KBM-7 (cell line): ENCODE data around the gene PHLDA2.
A peak's percentile ranks its signal among the peaks of the same experiment; 100 is the strongest.

Experiments used
- DNase-seq: peaks from one replicate; pipeline ENCODE4 v3.0.0-alpha.2; 2015
- in situ Hi-C: fragments of 300-500 bp; cut with MboI; formaldehyde crosslinking; loops from 2 replicates; pipeline ENCODE4 v1.14.3; 2020; ENCODE audit warnings: low sequenced_read_pairs, low pct_unique_long_range_greater_than_20kb, mixed read lengths

The PHLDA2 gene

DNA sequence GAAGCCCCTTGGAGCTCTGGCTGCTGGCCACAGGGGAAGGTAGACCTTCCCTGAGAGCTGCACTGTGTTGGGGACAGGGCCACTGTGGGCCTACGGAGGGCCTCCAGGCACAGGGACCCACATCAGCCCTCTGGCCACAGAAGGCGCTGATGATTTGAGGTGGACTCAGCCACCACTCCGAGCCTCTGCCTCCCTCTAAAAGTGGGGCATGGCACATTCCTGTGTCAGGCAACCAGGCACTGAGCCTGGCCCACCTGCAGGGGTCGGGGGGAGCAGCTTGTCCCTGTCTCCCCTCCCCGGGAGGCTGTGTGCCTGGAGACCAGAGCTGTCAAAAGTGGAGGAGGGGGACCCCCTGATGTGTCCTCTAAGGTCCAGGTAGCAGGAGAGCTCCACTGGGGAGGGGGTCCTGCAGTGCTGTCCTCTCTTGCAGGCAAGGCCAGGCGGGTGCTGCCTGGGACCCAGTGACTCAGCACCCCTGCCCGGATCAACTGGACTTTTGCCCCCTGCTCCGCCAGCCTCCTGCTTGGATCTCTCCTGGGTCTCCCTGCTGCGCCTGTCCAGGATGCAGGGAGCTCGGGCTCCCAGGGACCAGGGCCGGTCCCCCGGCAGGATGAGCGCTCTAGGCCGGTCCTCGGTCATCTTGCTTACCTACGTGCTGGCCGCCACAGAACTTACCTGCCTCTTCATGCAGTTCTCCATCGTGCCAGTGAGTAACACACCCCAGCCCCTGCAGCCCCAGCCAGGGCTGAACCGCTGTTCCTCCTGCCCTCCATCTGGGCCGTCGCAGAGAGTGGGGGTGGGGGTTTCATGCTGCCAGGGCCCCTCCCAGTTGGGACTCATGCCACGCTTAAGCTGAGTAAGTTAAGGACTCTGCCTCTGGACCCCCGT lies 26.2 kb downstream of the PHLDA2 start:
- in situ Hi-C loops: no loop called here
- DNase-seq: no peak

DNA sequence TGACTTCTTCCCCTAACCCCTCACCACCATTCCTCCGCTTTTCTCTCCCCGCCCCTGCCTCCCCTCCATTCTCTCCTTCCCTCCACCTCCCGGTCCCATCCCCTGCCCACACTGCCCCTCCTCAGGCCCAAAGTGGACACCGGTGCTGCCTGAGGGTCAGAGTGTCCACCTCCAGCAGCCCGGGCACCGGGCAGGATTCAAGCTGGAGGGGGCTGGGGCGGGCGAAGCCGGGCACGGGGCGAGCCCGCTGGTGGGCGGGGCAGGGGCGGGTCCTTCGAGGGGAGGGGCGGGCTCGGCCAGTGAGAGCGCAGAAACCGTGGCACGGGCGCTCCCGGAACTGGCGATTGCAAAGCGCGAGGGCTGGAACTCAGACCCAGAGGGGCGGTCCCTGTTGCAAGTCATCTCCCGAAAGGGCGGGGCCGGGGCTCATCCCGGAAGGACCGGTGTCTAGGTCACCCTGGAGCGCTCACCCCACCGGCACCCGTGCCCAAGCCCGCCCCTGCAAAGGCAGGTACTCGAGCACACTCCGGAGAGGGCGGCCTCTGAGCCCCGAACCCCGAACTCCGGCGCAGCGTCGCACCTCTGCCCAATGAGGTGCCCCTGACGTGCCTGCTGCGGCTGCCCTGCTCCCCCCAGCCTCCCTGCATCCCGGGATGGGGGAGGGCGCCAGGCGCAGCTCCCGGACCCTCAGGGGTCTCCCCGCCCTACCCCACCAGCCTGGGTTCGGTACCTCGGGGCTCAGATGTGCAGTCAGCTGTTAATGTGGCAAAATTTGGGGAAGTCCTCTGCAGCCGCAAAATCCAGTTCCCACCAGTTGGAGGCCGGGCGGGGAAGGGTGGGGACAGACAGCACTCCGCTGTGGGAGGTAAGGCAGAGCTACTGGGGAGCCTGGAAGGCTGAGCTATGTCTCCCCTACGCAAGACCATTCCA lies 27.1 kb downstream of the PHLDA2 start:
- DNase-seq: peak; percentile 83
- in situ Hi-C loops: no loop called here

DNA sequence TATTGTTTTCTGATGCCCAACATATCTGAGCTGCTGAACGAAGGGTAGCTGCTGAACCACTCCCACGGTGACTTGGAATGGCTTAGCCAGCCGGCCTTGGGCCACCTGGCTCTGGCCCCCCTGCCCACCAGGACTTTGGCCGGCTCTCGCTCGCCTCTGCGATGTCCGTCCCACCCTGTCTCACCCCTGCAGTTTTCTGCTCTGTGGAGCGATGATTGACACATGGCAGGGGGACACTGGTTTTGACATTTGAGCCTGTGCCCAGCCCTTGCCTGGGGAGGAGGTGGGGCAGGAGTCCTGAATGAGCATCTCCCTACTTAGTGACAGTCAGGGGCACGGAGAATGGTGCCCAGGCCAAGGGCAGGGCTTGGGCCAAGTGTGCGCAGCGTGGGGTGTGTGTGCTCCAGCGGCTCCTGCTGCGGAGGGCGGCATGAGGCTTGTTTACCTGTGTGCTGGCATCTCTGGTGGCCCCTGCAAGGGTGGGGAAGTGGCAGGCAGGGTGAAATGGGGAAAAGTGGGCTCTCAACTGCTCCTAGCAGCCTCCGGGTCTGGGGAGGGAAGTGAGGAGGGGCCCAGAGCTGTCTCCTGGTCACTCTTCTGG lies 27.9 kb downstream of the PHLDA2 start:
- in situ Hi-C loops: no loop called here
- DNase-seq: no peak

DNA sequence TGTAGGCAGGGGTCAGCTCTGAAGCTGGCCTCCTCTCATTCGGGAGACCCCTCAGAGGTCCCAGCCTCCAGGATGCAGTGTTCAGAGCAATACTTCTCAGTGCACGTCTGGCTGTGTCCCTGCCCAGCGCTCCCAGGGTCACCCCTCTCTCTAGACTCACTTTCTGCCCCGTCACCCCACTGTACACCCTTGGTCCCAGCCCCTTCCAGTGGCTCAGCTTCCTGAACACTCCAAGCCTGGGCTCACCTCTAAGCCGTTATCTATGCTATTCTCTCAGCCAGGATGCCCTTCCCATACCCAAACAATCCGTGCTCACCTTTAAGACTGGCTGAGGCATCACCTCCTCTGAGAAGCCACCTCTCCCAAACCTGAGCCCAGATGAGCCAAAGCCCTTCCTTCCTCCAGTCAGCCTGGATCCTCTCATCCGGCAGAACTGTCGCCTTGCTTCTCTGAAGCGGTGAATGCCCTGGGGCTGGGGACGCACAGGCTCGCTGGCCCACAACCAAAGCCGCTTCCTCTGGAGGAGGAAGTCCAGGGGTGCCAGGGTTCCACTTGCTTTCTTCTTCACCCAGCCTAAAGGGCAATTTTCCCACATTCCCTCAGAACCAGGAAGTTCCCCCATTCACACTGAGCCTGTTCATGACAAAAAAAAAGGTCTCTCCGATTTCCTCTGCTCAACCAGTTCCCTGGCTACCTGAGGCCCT lies 30.0 kb downstream of the PHLDA2 start:
- peak; percentile 57 for DNase-seq
- in situ Hi-C loops: loop anchor here (10.0 kb wide), 2 partner anchors 364 to 464 kb away; no protein-coding TSS in a partner anchor

DNA sequence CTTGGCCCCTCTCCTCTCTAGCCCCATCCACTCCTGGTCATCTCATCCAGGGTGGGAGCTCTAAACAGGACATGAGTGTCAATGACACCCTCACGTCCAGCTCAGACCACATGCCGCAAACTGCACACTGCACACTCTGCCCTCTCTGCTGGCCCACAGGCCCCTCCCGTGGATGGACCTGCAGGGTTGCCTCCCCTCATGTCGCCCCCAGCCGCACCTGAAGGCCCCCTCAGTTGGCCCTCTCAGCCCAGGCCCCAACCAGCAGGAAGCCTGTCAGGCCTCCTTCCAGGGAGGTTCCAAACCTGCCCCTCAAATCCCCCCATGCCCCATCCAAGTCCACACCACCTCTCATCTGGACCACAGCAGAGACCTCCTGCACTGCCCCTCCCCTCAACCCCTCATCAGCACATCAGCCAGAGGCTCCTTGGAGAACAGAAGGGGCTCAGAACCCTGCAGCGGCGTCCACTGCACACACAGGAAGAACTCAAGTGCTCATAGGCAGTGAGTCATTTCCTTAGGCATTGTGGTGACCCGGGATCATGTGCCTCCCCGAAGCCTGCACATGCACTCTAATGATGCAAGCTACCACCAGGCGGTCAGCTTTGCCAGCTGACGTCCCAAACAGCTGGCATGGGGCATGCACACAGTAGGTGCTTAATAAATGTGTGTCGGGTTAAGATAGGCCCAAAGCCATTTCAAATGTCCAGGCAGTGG lies 30.7 kb downstream of the PHLDA2 start:
- in situ Hi-C loops: loop anchor here (10.0 kb wide), 2 partner anchors 364 to 464 kb away; no protein-coding TSS in a partner anchor
- DNase-seq: peak; percentile 75

DNA sequence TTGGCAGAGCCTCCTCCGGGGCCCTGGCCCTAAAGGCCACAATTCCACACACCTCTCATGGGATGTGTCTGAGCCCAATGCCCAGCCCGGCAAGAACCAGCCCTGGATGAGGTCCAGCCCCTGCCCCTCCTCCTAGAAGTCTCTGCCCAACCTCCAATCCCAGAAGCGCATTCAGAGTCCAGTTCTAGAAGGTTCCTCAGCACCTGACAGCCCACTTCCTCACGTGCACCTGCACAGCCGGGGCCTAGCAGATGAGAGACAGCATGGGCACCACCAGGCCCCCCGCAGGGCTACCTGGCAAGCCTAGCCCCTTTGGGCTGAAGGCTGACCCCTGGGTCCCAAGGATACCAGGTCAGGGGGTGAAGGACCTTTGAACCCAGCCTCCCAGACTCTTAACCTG lies 32.2 kb downstream of the PHLDA2 start:
- DNase-seq: no peak
- in situ Hi-C loops: loop anchor here (10.0 kb wide), 2 partner anchors 362 to 462 kb away; no protein-coding TSS in a partner anchor

DNA sequence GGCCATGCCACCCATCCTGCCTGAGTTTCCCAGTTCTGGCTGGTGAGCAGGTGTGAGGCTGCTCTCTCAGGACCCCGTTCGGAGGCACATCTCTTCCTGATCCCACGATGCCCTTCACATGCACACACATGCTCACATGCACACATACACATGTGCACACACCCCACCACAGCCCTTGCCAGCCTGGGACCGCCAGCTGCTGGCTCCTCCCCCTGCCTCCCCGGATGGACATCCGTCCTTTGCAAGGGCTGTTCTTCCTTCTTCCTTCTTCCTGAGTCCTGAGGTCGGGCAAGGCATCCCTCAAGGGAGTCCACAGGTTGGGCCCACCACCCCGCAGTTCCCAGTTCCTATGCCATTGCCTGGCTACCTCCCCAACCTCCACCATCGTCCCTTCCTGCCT lies 33.2 kb downstream of the PHLDA2 start:
- in situ Hi-C loops: loop anchor here (10.0 kb wide), 2 partner anchors 361 to 461 kb away; no protein-coding TSS in a partner anchor

DNA sequence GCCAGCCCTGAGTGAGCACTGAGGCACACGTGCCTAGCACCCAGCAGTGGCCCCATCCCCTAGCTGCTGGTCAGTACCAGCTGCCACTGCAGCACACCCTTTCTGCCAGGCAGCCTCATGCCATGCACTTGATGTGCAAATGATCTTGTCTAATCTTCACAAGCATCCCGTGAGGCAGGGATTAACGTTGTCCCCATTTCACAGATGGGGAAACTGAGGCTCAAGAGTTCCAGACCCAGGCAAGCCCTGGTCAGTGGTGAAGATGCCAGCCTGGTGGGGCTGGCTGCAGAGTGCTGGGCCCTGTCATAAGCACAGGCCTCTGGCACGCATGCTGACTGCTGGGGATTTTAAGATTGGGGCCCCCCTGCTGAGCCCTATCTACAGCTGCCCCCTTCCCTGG lies 35.3 kb downstream of the PHLDA2 start:
- in situ Hi-C loops: loop anchor here (10.0 kb wide), 2 partner anchors 359 to 459 kb away; no protein-coding TSS in a partner anchor
- DNase-seq: no peak

More for the DNA sequence above, 33.2 kb downstream of the PHLDA2 start:
- DNase-seq: no peak

DNA sequence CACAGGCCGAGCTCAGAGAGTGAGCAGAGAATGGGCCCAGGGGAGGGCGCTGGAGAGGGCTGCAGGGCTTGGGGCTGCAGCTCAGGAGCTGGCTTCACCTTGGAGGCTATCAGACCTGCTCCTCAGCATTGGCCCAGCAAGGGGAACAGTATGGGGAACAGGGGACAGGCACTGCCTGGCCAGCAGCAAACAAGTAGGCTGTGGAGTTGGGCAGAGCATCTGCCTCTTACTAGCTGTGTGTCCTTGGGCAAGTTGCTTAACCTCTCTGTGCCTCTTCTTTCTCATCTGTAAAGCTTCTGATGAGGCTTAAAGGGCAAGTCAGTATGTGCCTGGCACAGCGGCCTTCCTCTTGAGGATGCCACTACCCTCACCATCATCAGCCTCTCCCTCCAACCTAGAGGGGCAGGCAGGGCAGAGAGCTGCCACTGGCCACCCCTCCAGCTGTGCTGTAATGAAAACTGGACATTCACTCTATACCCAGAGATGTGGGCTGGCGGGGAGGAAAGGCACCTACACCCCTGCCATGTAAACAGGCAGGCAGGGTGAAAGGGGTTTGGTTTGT lies 36.2 kb downstream of the PHLDA2 start:
- in situ Hi-C loops: loop anchor here (10.0 kb wide), 2 partner anchors 358 to 458 kb away; no protein-coding TSS in a partner anchor
- no peak for DNase-seq

DNA sequence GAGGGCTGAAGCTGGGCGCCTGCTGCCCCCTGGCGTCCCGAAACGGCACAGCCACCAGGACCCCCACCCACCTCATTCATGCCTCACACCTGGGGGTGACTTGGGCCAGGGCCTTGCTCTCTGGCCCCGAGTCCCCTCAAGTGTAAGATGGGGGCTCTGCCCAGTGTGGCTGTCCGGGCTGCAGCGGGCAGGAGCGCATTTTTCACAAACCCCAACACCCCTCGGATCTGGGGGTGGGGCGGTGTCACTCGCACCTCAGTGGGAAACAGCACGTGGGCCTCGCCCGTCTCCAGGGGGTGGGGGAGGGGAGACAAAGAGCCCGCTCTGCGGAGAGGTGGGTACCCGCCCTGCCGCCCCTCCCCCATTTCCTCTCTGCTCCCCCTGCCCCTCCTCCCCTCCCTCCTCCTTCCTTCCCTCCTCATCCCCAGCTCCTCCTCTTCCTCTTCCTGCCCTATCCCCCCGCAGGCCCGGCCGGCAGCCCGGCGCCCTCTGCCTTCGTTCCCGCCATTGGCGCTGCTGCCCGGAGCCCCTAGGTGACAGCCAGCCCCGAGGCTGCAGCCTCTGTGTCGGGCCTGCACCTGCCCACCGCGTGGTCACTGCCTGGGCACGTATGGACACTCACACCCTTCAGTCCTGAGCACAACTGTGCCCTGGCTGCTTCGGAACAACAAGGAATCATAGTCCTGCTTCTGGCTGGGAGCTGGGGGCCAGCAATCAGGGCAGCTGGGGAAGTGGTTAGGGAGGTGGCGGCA lies 36.8 kb downstream of the PHLDA2 start:
- peak; percentile 87 for DNase-seq
- in situ Hi-C loops: loop anchor here (10.0 kb wide), 2 partner anchors 358 to 458 kb away; no protein-coding TSS in a partner anchor

DNA sequence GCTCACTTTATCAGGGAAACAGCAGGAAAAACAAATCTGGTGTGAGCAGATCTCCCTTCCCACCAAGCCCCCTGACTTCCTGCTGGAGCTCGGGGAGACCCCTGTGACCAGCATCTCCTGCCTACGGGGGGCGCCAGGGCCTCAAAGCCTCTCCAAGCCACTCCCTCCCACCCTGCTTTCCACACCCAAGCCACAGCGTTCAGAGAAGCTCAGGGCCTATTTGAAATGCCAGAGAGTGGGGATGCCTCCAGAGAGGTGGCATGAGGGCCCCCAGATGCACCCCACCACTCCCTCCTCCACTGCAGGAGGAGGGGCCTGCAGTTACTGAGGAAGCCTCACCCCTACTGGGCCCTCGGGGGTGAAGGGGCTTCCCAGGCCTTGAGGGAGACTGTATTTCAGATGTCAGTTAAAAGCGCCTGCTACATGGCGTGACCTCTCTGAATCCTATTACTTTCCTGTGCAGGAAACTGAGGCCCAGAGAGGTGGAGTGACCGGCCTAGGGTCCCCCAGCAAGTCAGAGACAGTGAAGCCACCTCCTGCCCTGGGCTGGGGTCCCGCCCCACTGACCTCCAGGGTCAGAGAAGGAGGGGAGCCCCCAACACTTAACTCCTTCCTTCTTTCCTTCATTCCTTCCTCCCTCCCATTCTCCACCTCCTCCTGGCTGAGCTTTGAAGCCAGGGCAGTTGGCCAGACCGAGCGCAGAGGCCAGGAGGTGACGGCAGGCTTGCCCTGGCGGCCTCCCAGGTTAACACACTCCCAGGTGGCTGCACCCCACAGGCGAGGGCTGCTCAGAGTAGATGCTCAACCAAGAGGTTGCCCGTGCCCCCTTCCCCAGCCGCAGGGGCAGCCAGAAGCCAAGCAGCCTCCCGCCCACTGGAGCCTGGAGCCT lies 37.6 kb downstream of the PHLDA2 start:
- DNase-seq: no peak
- in situ Hi-C loops: loop anchor here (10.0 kb wide), 2 partner anchors 357 to 457 kb away; no protein-coding TSS in a partner anchor

DNA sequence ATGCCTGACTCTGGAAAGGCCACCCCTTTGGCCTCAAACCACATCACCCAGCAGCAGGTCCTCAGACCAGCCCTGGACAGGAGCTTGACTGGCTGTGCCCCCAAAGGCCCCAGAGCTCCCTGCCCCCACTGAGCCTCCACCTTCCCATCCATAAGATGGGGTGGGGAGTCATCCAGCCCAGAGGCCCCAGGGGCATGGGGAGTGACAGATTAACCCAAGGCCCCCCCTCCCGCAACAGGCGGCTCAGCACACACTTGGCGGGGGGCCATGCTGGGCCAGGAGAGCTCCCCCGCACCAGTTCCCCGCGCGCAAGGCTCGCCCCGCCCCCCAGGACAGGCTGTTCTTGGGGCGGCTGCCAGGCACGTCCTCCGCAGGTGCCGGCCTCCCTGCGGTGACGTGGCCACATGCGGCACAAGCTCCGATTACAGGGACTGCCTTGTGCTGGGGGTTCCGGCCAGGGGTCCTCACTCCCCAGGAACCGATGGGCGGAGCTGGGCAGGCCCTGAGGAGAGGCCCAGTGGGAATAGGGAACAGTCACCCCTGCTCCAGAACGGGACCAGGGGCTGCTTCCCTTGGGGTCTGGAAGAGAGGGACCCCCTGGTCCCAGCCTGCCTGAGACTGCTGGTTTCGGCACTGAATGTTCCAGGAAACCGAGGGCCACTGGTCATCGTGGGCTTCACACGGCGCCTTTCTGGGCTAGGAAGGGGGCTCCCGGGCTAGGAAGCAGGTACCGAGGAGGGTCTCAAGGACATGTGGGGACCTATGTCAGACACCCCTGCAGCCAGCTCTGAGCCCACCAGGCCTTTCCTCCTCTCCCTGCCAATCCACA lies 38.5 kb downstream of the PHLDA2 start:
- in situ Hi-C loops: loop anchor here (10.0 kb wide), 2 partner anchors 356 to 456 kb away; no protein-coding TSS in a partner anchor
- no peak for DNase-seq

DNA sequence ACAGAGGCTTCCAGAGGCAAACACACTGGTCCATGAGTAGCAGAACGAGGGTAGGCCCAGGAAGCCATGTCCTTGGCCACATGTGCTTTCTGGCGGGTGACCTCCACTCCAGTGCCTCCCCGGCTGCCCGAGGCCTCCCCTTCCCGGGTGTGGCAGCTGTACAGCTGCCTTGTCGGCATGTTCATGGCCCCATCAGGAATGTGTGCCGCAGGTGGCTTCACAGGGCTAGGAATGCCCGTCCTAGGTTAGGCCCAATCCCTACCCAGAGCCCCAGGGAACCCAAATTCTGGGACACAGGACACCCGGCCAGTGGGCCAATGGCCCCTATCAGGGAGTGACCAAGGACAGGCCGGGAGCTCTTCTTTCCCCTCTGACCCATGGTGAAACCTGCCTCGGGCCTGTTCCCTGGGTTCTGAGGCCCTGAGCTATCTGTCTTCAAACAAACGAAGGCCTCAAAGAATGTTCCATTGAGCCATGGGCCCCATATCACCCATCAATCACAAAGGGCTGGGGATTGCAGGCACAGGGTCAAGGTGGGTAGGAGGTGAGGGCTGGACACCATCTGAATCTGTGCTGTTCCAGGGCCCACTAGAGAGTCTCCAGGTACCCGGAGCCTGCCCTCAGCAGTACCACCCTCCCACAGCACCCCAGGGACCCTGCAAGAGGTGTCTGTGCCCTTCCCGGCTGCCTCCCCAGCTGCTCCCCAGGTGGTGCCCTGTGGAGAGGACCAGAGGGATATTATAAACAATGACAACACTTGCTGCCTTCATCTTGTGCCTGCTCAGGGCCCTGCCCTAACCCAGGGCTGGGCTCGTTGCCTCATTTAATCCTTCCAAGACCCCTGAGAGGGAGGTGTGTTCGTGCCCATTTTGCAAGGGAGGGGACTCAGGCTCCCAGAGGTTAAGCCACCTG lies 39.6 kb downstream of the PHLDA2 start:
- in situ Hi-C loops: loop anchor here (10.0 kb wide), 2 partner anchors 355 to 455 kb away; no protein-coding TSS in a partner anchor
- no peak for DNase-seq
